Coronary artery (tissue), 2 donors: ENCODE measurements around the gene NPPB.

Source experiments
- DNase-seq: peaks from one replicate; pipeline ENCODE4 v3.0.0-alpha.2; 2017; ENCODE audit warnings: low spot score
- H3K27ac ChIP-seq, 2 donors: fragments of 200-600 bp; sonication (generic); one replicate each; pipeline ENCODE4 v1.5.1; 2016 to 2019
- H3K4me3 ChIP-seq: fragments of 200-600 bp; sonication (generic); 2 replicates; pipeline ENCODE4 v1.5.1; 2016; ENCODE audit warnings: mild to moderate bottlenecking, moderate library complexity
- CTCF ChIP-seq: fragments of 200-600 bp; sonication (generic); IDR thresholded peaks from one replicate; pipeline ENCODE4 v1.5.1; 2019; ENCODE audit warnings: antibody characterized with exemption

Gene NPPB

GRCh38 chr1:11836955-11837766 is 21.6 kb downstream of the NPPB start:
- no peak for DNase-seq
- no peak overlapping the region for H3K4me3 ChIP-seq
- TF ChIP-seq CTCF = no peak
- no peak overlapping the region for H3K27ac ChIP-seq

GRCh38 chr1:11835441-11836225 is 23.1 kb downstream of the NPPB start:
- no peak overlapping the region for H3K4me3 ChIP-seq
- no peak for TF ChIP-seq CTCF

GRCh38 chr1:11833900-11834299 is 24.8 kb downstream of the NPPB start:
- DNase-seq = no peak
- H3K27ac ChIP-seq = no peak overlapping the region
- TF ChIP-seq CTCF = no peak
- no peak overlapping the region for H3K4me3 ChIP-seq

More at GRCh38 chr1:11835441-11836225, 23.1 kb downstream of the NPPB start:
- no peak overlapping the region for H3K27ac ChIP-seq
- DNase-seq = no peak

- TF ChIP-seq CTCF = no peak
- Histone ChIP-seq H3K4me3 (no peak overlapping the region), H3K27ac (no peak overlapping the region)
- no peak for DNase-seq
Observed at GRCh38 chr1:11833497-11833896, 25.2 kb downstream of the NPPB start.

- H3K4me3 ChIP-seq = no peak overlapping the region
- no peak overlapping the region for H3K27ac ChIP-seq
- no peak for TF ChIP-seq CTCF
- DNase-seq = no peak
Observed at GRCh38 chr1:11831945-11832725, 26.6 kb downstream of the NPPB start.

GRCh38 chr1:11828511-11828910 is 30.2 kb downstream of the NPPB start:
- DNase-seq = no peak
- Histone ChIP-seq H3K27ac (no peak overlapping the region), H3K4me3 (no peak overlapping the region)
- TF ChIP-seq CTCF = no peak
